HepG2 (cell line): ENCODE measurements around the gene TOB1. TPM values are rescaled to one million over a fixed set of nuclear protein-coding genes. Genes with fewer than 3 reads are reported as not detected.

ENCODE experiments used
- GATAD1 ChIP-seq: IDR thresholded peaks from 2 replicates; pipeline ENCODE4 v1.6.1; 2016; ENCODE audit warnings: missing genetic modification reagents, missing compliant biosample characterization
- GMEB1 ChIP-seq: sonication (generic); formaldehyde crosslinking; IDR thresholded peaks from 2 replicates; pipeline ENCODE4 v1.5.1; 2020; ENCODE audit warnings: missing genetic modification reagents, mild to moderate bottlenecking, borderline replicate concordance
- HDAC1 ChIP-seq: sonication (generic); formaldehyde crosslinking; IDR thresholded peaks from 2 replicates; pipeline ENCODE4 v1.5.1; 2020; ENCODE audit warnings: mild to moderate bottlenecking, missing genetic modification reagents
- HNRNPLL ChIP-seq: fragments of 200-400 bp; formaldehyde crosslinking; IDR thresholded peaks from 2 replicates; pipeline ENCODE4 v1.6.1; 2017; ENCODE audit warnings: mild to moderate bottlenecking, low read depth, low read length; ENCODE audit not compliant: poor library complexity, severe bottlenecking
- KDM4B ChIP-seq: sonication (generic); formaldehyde crosslinking; IDR thresholded peaks from 2 replicates; pipeline ENCODE4 v1.4.0; 2020; ENCODE audit warnings: missing genetic modification reagents
- LCORL ChIP-seq, 2 experiments: fragments of 450-650 bp in 1 of 2; sonication (generic) in 1 of 2; formaldehyde crosslinking in 1 of 2; IDR thresholded peaks; 2 replicates each; pipeline versions ENCODE4 v1.5.0 to v1.6.1; 2017 to 2020; ENCODE audit warnings: antibody characterized with exemption in 1 of 2, missing genetic modification reagents in 1 of 2
- MED1 ChIP-seq: sonication (generic); formaldehyde crosslinking; IDR thresholded peaks from 2 replicates; pipeline ENCODE4 v1.4.0; 2020; ENCODE audit warnings: missing genetic modification reagents
- POLR2G ChIP-seq: fragments of 200-400 bp; formaldehyde crosslinking; IDR thresholded peaks from 2 replicates; pipeline ENCODE4 v1.6.1; 2018; ENCODE audit warnings: mild to moderate bottlenecking, low read depth, low read length, moderate library complexity
- RXRB ChIP-seq: IDR thresholded peaks from 2 replicates; pipeline ENCODE4 v1.6.1; 2016; ENCODE audit warnings: borderline replicate concordance, missing genetic modification reagents, missing compliant biosample characterization
- THRA ChIP-seq: sonication (generic); formaldehyde crosslinking; IDR thresholded peaks from 2 replicates; pipeline ENCODE4 v1.4.0; 2020; ENCODE audit warnings: missing genetic modification reagents, borderline replicate concordance
- UBTF ChIP-seq: sonication (generic); formaldehyde crosslinking; IDR thresholded peaks from 2 replicates; pipeline ENCODE4 v1.4.0; 2020; ENCODE audit warnings: mild to moderate bottlenecking, missing genetic modification reagents
- ZNF205 ChIP-seq: IDR thresholded peaks from 2 replicates; pipeline ENCODE4 v1.6.1; 2018; ENCODE audit warnings: missing biosample characterization, missing genetic modification reagents
- ZNF280B ChIP-seq: sonication (generic); formaldehyde crosslinking; IDR thresholded peaks from 2 replicates; pipeline ENCODE4 v1.5.0; 2020; ENCODE audit warnings: missing genetic modification reagents, mild to moderate bottlenecking, borderline replicate concordance
- ZNF883 ChIP-seq: sonication (generic); formaldehyde crosslinking; IDR thresholded peaks from 2 replicates; pipeline ENCODE4 v1.5.1; 2020; ENCODE audit warnings: mild to moderate bottlenecking, missing genetic modification reagents; ENCODE audit errors: not compliant biosample characterization
- polyA plus RNA-seq, 8 experiments: library from polyadenylated mRNA; depleted of rRNA in 3 of 8; stranded (reverse) in 7 of 8; unstranded in 1 of 8; fragments of >200 nt; fragmentation: Illumina TruSeq in 4 of 8; extraction: Trizol in 4 of 8; gene quantifications; 2 replicates each; pipeline versions ENCODE4 v1.2.1 to v1.2.3, GENCODE V29; 2011 to 2016; ENCODE audit warnings: low read depth in 4 of 8, missing spikeins in 1 of 8, mixed read lengths in 1 of 8; ENCODE audit not compliant: insufficient read depth in 1 of 8
- total RNA-seq, 5 experiments: library from RNA; depleted of rRNA; stranded (reverse); fragments of >200 nt; fragmentation: Illumina TruSeq; extraction: Trizol; gene quantifications; 2 replicates each; pipeline ENCODE4 v1.2.3, GENCODE V29; 2016; ENCODE audit warnings: low read depth in 1 of 5
- TF ChIP-seq, protein P1 (sequence below), 2 experiments: sonication (generic) in 1 of 2; formaldehyde crosslinking in 1 of 2; IDR thresholded peaks; 2 replicates each; pipeline versions ENCODE4 v1.4.0 to v1.6.1; 2018 to 2020; ENCODE audit warnings: missing genetic modification reagents in 2 of 2, borderline replicate concordance in 1 of 2, low read depth in 1 of 2, mild to moderate bottlenecking in 1 of 2, missing biosample characterization in 1 of 2

TOB1 gene
- total and polyA plus RNA-seq, 2 of the 13 experiments (the other 11 are each of a cell fraction or from before 2014, with no cell fraction given), result 21.9 to 57.7 TPM

DNA sequence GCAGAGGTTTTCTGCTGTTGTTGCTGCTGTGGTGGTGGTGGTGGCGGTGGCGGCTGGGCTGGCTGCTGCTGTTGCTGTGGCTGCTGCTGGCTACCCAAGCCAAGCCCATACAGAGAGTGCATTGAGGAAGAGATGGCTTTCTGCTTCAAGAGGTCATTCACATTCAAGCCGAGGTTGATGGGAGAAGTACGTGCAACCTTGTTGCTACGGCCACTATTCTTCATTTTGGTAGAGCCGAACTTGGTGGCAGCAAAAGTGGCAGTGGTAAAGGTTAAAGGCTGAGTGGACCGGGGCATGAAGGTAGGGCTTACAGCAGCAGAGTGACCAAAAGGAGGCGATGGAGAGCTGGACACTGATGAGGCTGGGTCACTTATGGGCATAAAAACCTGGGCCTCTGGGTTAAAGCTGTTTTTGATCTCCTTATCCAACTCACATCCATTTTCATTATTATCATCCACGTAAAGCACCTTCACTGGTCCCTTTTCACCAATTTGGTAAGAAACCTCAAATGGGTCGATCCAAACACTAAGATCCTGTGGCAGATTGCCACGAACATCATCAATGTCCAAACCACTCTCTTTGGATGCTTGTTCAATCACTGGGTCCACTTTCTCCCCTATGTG lies 2.8 kb downstream of the TOB1 start (continued):
- TF ChIP-seq, protein P1, sequence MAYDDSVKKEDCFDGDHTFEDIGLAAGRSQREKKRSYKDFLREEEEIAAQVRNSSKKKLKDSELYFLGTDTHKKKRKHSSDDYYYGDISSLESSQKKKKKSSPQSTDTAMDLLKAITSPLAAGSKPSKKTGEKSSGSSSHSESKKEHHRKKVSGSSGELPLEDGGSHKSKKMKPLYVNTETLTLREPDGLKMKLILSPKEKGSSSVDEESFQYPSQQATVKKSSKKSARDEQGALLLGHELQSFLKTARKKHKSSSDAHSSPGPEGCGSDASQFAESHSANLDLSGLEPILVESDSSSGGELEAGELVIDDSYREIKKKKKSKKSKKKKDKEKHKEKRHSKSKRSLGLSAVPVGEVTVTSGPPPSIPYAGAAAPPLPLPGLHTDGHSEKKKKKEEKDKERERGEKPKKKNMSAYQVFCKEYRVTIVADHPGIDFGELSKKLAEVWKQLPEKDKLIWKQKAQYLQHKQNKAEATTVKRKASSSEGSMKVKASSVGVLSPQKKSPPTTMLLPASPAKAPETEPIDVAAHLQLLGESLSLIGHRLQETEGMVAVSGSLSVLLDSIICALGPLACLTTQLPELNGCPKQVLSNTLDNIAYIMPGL (CRISPR knock-in tag; IDR thresholded peaks at IDR 0.05; ENCODE audit: borderline replicate concordance in 1 of 2, low read depth in 1 of 2), result peak; percentile 63 to 70
- peak; percentile 43; the same call in 1 of the 2 replicates for TF ChIP-seq GATAD1 (CRISPR knock-in tag)
- 0 out of 2 replicates have a peak, but pooled peaks have one; percentile 43 for TF ChIP-seq ZNF205 (CRISPR knock-in tag)
- peak; percentile 53; the same call in 1 of the 2 replicates for TF ChIP-seq UBTF
- 0 out of 2 replicates have a peak, but pooled peaks have one; percentile 9 for TF ChIP-seq THRA
- no peak for TF ChIP-seq HNRNPLL
- TF ChIP-seq HDAC1 (CRISPR knock-in tag), result peak; percentile 58; the same call in 1 of the 2 replicates
- TF ChIP-seq MED1 (CRISPR knock-in tag), result peak; percentile 48; the same call in 1 of the 2 replicates
- TF ChIP-seq GMEB1 (CRISPR knock-in tag), result 0 out of 2 replicates have a peak, but pooled peaks have one; percentile 34
- 0 out of 2 replicates have a peak, but pooled peaks have one; percentile 50 for TF ChIP-seq KDM4B (CRISPR knock-in tag)
- peak; percentile 51; the same call in 1 of the 2 replicates for TF ChIP-seq RXRB (CRISPR knock-in tag)
- 0 out of 2 replicates have a peak, but pooled peaks have one; percentile 32 for TF ChIP-seq POLR2G
- TF ChIP-seq ZNF883 (CRISPR knock-in tag), result peak; percentile 51
- TF ChIP-seq ZNF280B (CRISPR knock-in tag), result peak; percentile 47; the same call in 1 of the 2 replicates
- no peak for TF ChIP-seq LCORL (IDR thresholded peaks at IDR 0.05)
- TF ChIP-seq LCORL (CRISPR knock-in tag; IDR thresholded peaks at IDR 0.05), result peak; percentile 77
